Liver (tissue), 9 donors: ENCODE results near the gene TUB. TPM values are rescaled to one million over a fixed set of nuclear protein-coding genes. Genes with fewer than 3 reads are reported as not detected.

ENCODE experiments used
- DNase-seq: peaks from one replicate; pipeline ENCODE4 v3.0.0-alpha.2; 2017; ENCODE audit warnings: low spot score
- H3K27ac ChIP-seq, 2 donors: one replicate each; pipeline ENCODE4 v1.7.0; 2013; ENCODE audit warnings: inconsistent platforms in 2 of 2, low read length in 2 of 2, control low read depth in 1 of 2, low read depth in 1 of 2, mild to moderate bottlenecking in 1 of 2
- H3K27me3 ChIP-seq, 4 donors: one replicate each; pipeline versions ENCODE4 v1.6.1 to v1.7.0; 2013; ENCODE audit warnings: low read length in 3 of 4, inconsistent platforms in 1 of 4, mild to moderate bottlenecking in 1 of 4, moderate library complexity in 1 of 4; ENCODE audit not compliant: control insufficient read depth in 4 of 4, insufficient read depth in 4 of 4
- H3K36me3 ChIP-seq, 4 donors: one replicate each; pipeline versions ENCODE4 v1.6.1 to v1.7.0; 2013; ENCODE audit warnings: low read length in 3 of 4, mild to moderate bottlenecking in 3 of 4, low read depth in 1 of 4, moderate library complexity in 1 of 4; ENCODE audit not compliant: control insufficient read depth in 4 of 4, insufficient read depth in 3 of 4
- H3K4me1 ChIP-seq, 4 donors: one replicate each; pipeline versions ENCODE4 v1.6.1 to v1.7.0; 2013; ENCODE audit warnings: low read length in 3 of 4, mild to moderate bottlenecking in 3 of 4, moderate library complexity in 1 of 4; ENCODE audit not compliant: control insufficient read depth in 4 of 4, insufficient read depth in 4 of 4
- H3K4me3 ChIP-seq, 3 donors: one replicate each; pipeline versions ENCODE4 v1.6.1 to v1.7.0; 2013; ENCODE audit warnings: low read length in 3 of 3, control low read depth in 1 of 3, low read depth in 1 of 3, mild to moderate bottlenecking in 1 of 3
- H3K9ac ChIP-seq, 2 donors: one replicate each; pipeline ENCODE4 v1.7.0; 2013; ENCODE audit warnings: low read length in 2 of 2, mild to moderate bottlenecking in 2 of 2, moderate library complexity in 2 of 2, control low read depth in 1 of 2, low read depth in 1 of 2
- H3K9me3 ChIP-seq, 4 donors: one replicate each; pipeline versions ENCODE4 v1.6.1 to v1.7.0; 2013; ENCODE audit warnings: low read length in 3 of 4; ENCODE audit not compliant: control insufficient read depth in 4 of 4
- ATF3 ChIP-seq: IDR thresholded peaks from 2 replicates; pipeline ENCODE4 v1.6.1; 2016; ENCODE audit warnings: antibody characterized with exemption
- EGR1 ChIP-seq, 2 donors: IDR thresholded peaks; 2 replicates each; pipeline ENCODE4 v1.6.1; 2016 to 2018; ENCODE audit warnings: antibody characterized with exemption in 2 of 2, low read depth in 2 of 2
- FOXA1 ChIP-seq: IDR thresholded peaks from 2 replicates; pipeline ENCODE4 v1.6.1; 2016; ENCODE audit warnings: antibody characterized with exemption
- FOXA2 ChIP-seq: IDR thresholded peaks from 2 replicates; pipeline ENCODE4 v1.6.1; 2016; ENCODE audit warnings: antibody characterized with exemption
- GABPA ChIP-seq, 2 donors: IDR thresholded peaks in 1 of 2; conservative IDR thresholded peaks in 1 of 2; 2 replicates each; pipeline ENCODE4 v1.6.1; 2016; ENCODE audit warnings: antibody characterized with exemption in 2 of 2, mild to moderate bottlenecking in 1 of 2, moderate library complexity in 1 of 2
- HNF4A ChIP-seq, 2 donors: conservative IDR thresholded peaks; 2 replicates each; pipeline ENCODE4 v1.6.1; 2016; ENCODE audit warnings: antibody characterized with exemption in 2 of 2, mild to moderate bottlenecking in 2 of 2
- HNF4G ChIP-seq: IDR thresholded peaks from 2 replicates; pipeline ENCODE4 v1.6.1; 2016; ENCODE audit warnings: antibody characterized with exemption
- JUND ChIP-seq, 2 donors: IDR thresholded peaks; 2 replicates each; pipeline ENCODE4 v1.6.1; 2016; ENCODE audit warnings: antibody characterized with exemption in 2 of 2
- MAX ChIP-seq: IDR thresholded peaks from 2 replicates; pipeline ENCODE4 v1.6.1; 2016; ENCODE audit warnings: antibody characterized with exemption
- NR2F2 ChIP-seq: IDR thresholded peaks from 2 replicates; pipeline ENCODE4 v1.6.1; 2016; ENCODE audit warnings: antibody characterized with exemption
- RAD21 ChIP-seq, 2 donors: IDR thresholded peaks; 2 replicates each; pipeline ENCODE4 v1.6.1; 2016; ENCODE audit warnings: antibody characterized with exemption in 2 of 2, mild to moderate bottlenecking in 2 of 2
- REST ChIP-seq: IDR thresholded peaks from 2 replicates; pipeline ENCODE4 v1.6.1; 2016; ENCODE audit warnings: antibody characterized with exemption, mild to moderate bottlenecking
- RXRA ChIP-seq, 2 donors: IDR thresholded peaks; 2 replicates each; pipeline ENCODE4 v1.6.1; 2017 to 2018; ENCODE audit warnings: antibody characterized with exemption in 2 of 2, mild to moderate bottlenecking in 1 of 2
- SP1 ChIP-seq: IDR thresholded peaks from 2 replicates; pipeline ENCODE4 v1.6.1; 2018; ENCODE audit warnings: antibody characterized with exemption, mild to moderate bottlenecking
- TAF1 ChIP-seq: conservative IDR thresholded peaks from 2 replicates; pipeline ENCODE4 v1.6.1; 2016; ENCODE audit warnings: antibody characterized with exemption, mild to moderate bottlenecking
- YY1 ChIP-seq: IDR thresholded peaks from 2 replicates; pipeline ENCODE4 v1.6.1; 2016; ENCODE audit warnings: antibody characterized with exemption, mild to moderate bottlenecking
- WGBS: extraction: QIAGEN DNeasy Blood & Tissue Kit; methylation state at CpG from one replicate; pipeline ENCODE4 v1.1.7; 2013; 5-methylcytosine and 5-hydroxymethylcytosine counted together
- polyA plus RNA-seq, 2 donors: library from polyadenylated mRNA; stranded (reverse) in 1 of 2; unstranded in 1 of 2; fragments of 200-250 nt in 1 of 2; fragments of >200 nt in 1 of 2; fragmentation: Nextera tagmentation in 1 of 2; extraction: Ambion mirVana in 1 of 2; gene quantifications; one replicate each; pipeline versions ENCODE4 v1.2.1 to v1.2.3, GENCODE V29; 2013 to 2015
- total RNA-seq, 2 donors: library from RNA; depleted of rRNA; stranded (reverse); fragments of >200 nt; gene quantifications; one replicate each; pipeline ENCODE4 v1.2.3, GENCODE V29; 2014
- TF ChIP-seq, protein P1 (sequence below): IDR thresholded peaks from 2 replicates; pipeline ENCODE4 v1.6.1; 2016; ENCODE audit warnings: antibody characterized with exemption
- TF ChIP-seq, protein P2 (sequence below): fragments of 150-350 bp; IDR thresholded peaks from 2 replicates; pipeline ENCODE4 v1.5.1; 2017; ENCODE audit warnings: improper control_type of control experiment, low read depth, low read length; ENCODE audit not compliant: missing input control
- donor health status: healthy.
- donor health status: healthy.
- donor health status: healthy.
- donor health status: healthy.
- donor health status: healthy.

The TUB gene
- total and polyA plus RNA-seq, 4 donors, result 0.15 to 1.3 (median 0.66) TPM

- no peaks in the 10 kb centered on the region for H3K36me3 ChIP-seq
- TF ChIP-seq, protein P1, sequence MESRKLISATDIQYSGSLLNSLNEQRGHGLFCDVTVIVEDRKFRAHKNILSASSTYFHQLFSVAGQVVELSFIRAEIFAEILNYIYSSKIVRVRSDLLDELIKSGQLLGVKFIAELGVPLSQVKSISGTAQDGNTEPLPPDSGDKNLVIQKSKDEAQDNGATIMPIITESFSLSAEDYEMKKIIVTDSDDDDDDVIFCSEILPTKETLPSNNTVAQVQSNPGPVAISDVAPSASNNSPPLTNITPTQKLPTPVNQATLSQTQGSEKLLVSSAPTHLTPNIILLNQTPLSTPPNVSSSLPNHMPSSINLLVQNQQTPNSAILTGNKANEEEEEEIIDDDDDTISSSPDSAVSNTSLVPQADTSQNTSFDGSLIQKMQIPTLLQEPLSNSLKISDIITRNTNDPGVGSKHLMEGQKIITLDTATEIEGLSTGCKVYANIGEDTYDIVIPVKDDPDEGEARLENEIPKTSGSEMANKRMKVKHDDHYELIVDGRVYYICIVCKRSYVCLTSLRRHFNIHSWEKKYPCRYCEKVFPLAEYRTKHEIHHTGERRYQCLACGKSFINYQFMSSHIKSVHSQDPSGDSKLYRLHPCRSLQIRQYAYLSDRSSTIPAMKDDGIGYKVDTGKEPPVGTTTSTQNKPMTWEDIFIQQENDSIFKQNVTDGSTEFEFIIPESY, result no peak
- TF ChIP-seq NR2F2, result no peak
- TF ChIP-seq RAD21 (IDR thresholded peaks at IDR 0.05), result no peak
- no peak for TF ChIP-seq YY1
- TF ChIP-seq, protein P2, sequence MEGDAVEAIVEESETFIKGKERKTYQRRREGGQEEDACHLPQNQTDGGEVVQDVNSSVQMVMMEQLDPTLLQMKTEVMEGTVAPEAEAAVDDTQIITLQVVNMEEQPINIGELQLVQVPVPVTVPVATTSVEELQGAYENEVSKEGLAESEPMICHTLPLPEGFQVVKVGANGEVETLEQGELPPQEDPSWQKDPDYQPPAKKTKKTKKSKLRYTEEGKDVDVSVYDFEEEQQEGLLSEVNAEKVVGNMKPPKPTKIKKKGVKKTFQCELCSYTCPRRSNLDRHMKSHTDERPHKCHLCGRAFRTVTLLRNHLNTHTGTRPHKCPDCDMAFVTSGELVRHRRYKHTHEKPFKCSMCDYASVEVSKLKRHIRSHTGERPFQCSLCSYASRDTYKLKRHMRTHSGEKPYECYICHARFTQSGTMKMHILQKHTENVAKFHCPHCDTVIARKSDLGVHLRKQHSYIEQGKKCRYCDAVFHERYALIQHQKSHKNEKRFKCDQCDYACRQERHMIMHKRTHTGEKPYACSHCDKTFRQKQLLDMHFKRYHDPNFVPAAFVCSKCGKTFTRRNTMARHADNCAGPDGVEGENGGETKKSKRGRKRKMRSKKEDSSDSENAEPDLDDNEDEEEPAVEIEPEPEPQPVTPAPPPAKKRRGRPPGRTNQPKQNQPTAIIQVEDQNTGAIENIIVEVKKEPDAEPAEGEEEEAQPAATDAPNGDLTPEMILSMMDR, result no peak
- no peak for TF ChIP-seq GABPA (IDR thresholded peaks at IDR 0.05 in 1 of 2, conservative IDR thresholded peaks at IDR 0.05 in 1 of 2)
- no peak for TF ChIP-seq ATF3
- TF ChIP-seq RXRA (IDR thresholded peaks at IDR 0.05), result no peak
- TF ChIP-seq MAX, result no peak
- no peak for TF ChIP-seq FOXA1
- no peak for TF ChIP-seq FOXA2
- no peak for TF ChIP-seq HNF4A (conservative IDR thresholded peaks at IDR 0.05)
- TF ChIP-seq SP1, result no peak
- no peak for TF ChIP-seq JUND (IDR thresholded peaks at IDR 0.05)
- no peak for TF ChIP-seq TAF1
- TF ChIP-seq REST, result no peak
- no peak for TF ChIP-seq HNF4G
- TF ChIP-seq EGR1 (IDR thresholded peaks at IDR 0.05; ENCODE audit: low read depth in 2 of 2), result no peak
- H3K9me3 ChIP-seq, result no peaks in the 10 kb centered on the region
- peaks cover 4 to 17% (median 14%) of the 10 kb centered on the region in 4 donors for H3K4me1 ChIP-seq
- no peak overlapping the region for H3K9ac ChIP-seq
- 79% methylated on average over 18 of the region's 18 CpGs for WGBS
- no peak overlapping the region for H3K4me3 ChIP-seq
- no peak for DNase-seq
- H3K27me3 ChIP-seq, result no peaks in the 10 kb centered on the region
- H3K27ac ChIP-seq, result no peak overlapping the region
Observed at GRCh38 chr11:8071616-8072581, 9.1 kb upstream of the TUB start.
